WTC11 (cell line): ENCODE data around the gene JADE1. TPM values are rescaled to one million over a fixed set of nuclear protein-coding genes. Genes with fewer than 3 reads are reported as not detected.

Source experiments
- ATAC-seq: fragments of 200-7000 bp; cut with Tn5 transposase; 2 replicates; pipeline ENCODE4 v1.10.0; 2021; ENCODE audit warnings: mild to moderate bottlenecking, moderate library complexity
- CTCF ChIA-PET: fragments of 300-600 bp; sonication (Branson Sonifier 250); formaldehyde crosslinking; loops from one replicate; lab custom pipeline; 2021; ENCODE audit warnings: antibody characterized with exemption; lab: Charles Lee
- POLR2A ChIA-PET: fragments of 350-600 bp; sonication (Branson Sonifier 250); formaldehyde crosslinking; loops from one replicate; lab custom pipeline; 2021; ENCODE audit warnings: antibody characterized with exemption; lab: Charles Lee
- DNase-seq: peaks from one replicate; pipeline ENCODE4 v3.0.0; 2021; ENCODE audit warnings: low spot score
- H3K27ac Mint-ChIP-seq: 2 replicates; pipeline ENCODE4 v1.8.0; 2021; ENCODE audit warnings: mixed read lengths
- H3K27me3 Mint-ChIP-seq: 2 replicates; pipeline ENCODE4 v1.8.0; 2021; ENCODE audit warnings: low read depth, mild to moderate bottlenecking, moderate library complexity, mixed read lengths
- H3K36me3 Mint-ChIP-seq: 2 replicates; pipeline ENCODE4 v1.8.0; 2021; ENCODE audit warnings: mixed read lengths
- H3K4me1 Mint-ChIP-seq: 2 replicates; pipeline ENCODE4 v1.8.0; 2022; ENCODE audit warnings: mixed read lengths
- H3K4me3 Mint-ChIP-seq: 2 replicates; pipeline ENCODE4 v1.8.0; 2021; ENCODE audit warnings: mild to moderate bottlenecking, moderate library complexity, mixed read lengths
- H3K9me3 Mint-ChIP-seq: 2 replicates; pipeline ENCODE4 v1.8.0; 2021; ENCODE audit warnings: mixed read lengths
- CBFB ChIP-seq: sonication (generic); formaldehyde crosslinking; IDR thresholded peaks from 2 replicates; pipeline ENCODE4 v1.8.1; 2022; ENCODE audit warnings: mild to moderate bottlenecking, low read depth, missing genetic modification reagents
- E2F1 ChIP-seq: sonication (generic); formaldehyde crosslinking; IDR thresholded peaks from 2 replicates; pipeline ENCODE4 v1.8.0; 2022; ENCODE audit warnings: mild to moderate bottlenecking, missing genetic modification reagents
- E2F5 ChIP-seq: sonication (generic); formaldehyde crosslinking; IDR thresholded peaks from 2 replicates; pipeline ENCODE4 v1.8.1; 2022; ENCODE audit warnings: mild to moderate bottlenecking, moderate library complexity, missing genetic modification reagents
- ETV6 ChIP-seq: sonication (generic); formaldehyde crosslinking; IDR thresholded peaks from 2 replicates; pipeline ENCODE4 v1.8.1; 2022; ENCODE audit warnings: mild to moderate bottlenecking, missing genetic modification reagents
- FOXK1 ChIP-seq: sonication (generic); formaldehyde crosslinking; IDR thresholded peaks from 2 replicates; pipeline ENCODE4 v1.8.0; 2022; ENCODE audit warnings: mild to moderate bottlenecking, moderate library complexity, missing genetic modification reagents
- FOXP1 ChIP-seq: sonication (generic); formaldehyde crosslinking; IDR thresholded peaks from 2 replicates; pipeline ENCODE4 v1.8.0; 2022; ENCODE audit warnings: missing genetic modification reagents, mild to moderate bottlenecking, moderate library complexity, borderline replicate concordance
- GRHL2 ChIP-seq: fragments of 250-450 bp; sonication (Bioruptor Pico); IDR thresholded peaks from 2 replicates; pipeline ENCODE4 v1.8.0; 2022; ENCODE audit warnings: mild to moderate bottlenecking, moderate library complexity; ENCODE audit not compliant: insufficient replicate concordance, severe bottlenecking
- KAT7 ChIP-seq: sonication (generic); formaldehyde crosslinking; IDR thresholded peaks from 2 replicates; pipeline ENCODE4 v1.8.1; 2023; ENCODE audit warnings: missing genetic modification reagents, mild to moderate bottlenecking, borderline replicate concordance
- OVOL2 ChIP-seq: fragments of 250-450 bp; sonication (Bioruptor Pico); IDR thresholded peaks from 2 replicates; pipeline ENCODE4 v1.9.0; 2021; ENCODE audit warnings: mild to moderate bottlenecking, borderline replicate concordance
- ZNF232 ChIP-seq: sonication (generic); formaldehyde crosslinking; IDR thresholded peaks from 2 replicates; pipeline ENCODE4 v1.8.0; 2022; ENCODE audit warnings: mild to moderate bottlenecking, missing genetic modification reagents
- ZNF396 ChIP-seq: fragments of 250-450 bp; sonication (Bioruptor Pico); IDR thresholded peaks from 2 replicates; pipeline ENCODE4 v1.8.0; 2021; ENCODE audit warnings: mild to moderate bottlenecking, moderate library complexity, borderline replicate concordance
- ZNF425 ChIP-seq: fragments of 250-450 bp; sonication (Bioruptor Pico); conservative IDR thresholded peaks from 2 replicates; pipeline ENCODE4 v1.9.0; 2021; ENCODE audit warnings: mild to moderate bottlenecking
- total RNA-seq: library from RNA; stranded (reverse); gene quantifications from 3 replicates; pipeline ENCODE4 v1.2.3, GENCODE V29; 2021
- TF ChIP-seq, protein P1 (sequence below): sonication (generic); formaldehyde crosslinking; conservative IDR thresholded peaks from 2 replicates; pipeline ENCODE4 v1.8.1; 2022; ENCODE audit warnings: mild to moderate bottlenecking, missing genetic modification reagents
- TF ChIP-seq, protein P2 (sequence below): sonication (generic); formaldehyde crosslinking; IDR thresholded peaks from 2 replicates; pipeline ENCODE4 v1.8.1; 2023; ENCODE audit warnings: mild to moderate bottlenecking, missing genetic modification reagents

JADE1 gene
- total RNA-seq, 1 experiment from 2014 or later = 132 TPM

- peak; percentile 40 for DNase-seq
- Mint-ChIP-seq H3K4me3 (no peak overlapping the region), H3K4me1 (peaks cover 20% of the 10 kb centered on the region), H3K36me3 (no peaks in the 10 kb centered on the region), H3K27ac (no peak overlapping the region), H3K27me3 (no peaks in the 10 kb centered on the region), H3K9me3 (no peaks in the 10 kb centered on the region; the same call in 1 of the 2 replicates)
- POLR2A ChIA-PET = no interaction called here
- no peak for TF ChIP-seq FOXK1 (CRISPR knock-in tag)
- ATAC-seq = peak; percentile 81
- CTCF ChIA-PET = interaction anchor here (0.9 to 1.4 kb wide), 3 partner anchors 19 to 42 kb away, joined by 4 to 5 read pairs (median 4); partner anchors contain the start of gene JADE1
Measured at GRCh38 chr4:128782076-128782715, 27.3 kb upstream of the JADE1 start.

- TF ChIP-seq, protein P1, sequence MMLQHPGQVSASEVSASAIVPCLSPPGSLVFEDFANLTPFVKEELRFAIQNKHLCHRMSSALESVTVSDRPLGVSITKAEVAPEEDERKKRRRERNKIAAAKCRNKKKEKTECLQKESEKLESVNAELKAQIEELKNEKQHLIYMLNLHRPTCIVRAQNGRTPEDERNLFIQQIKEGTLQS (CRISPR knock-in tag) = no peak
- TF ChIP-seq ZNF232 (CRISPR knock-in tag) (no peak), GRHL2 (no peak), CBFB (CRISPR knock-in tag) (no peak), KAT7 (no peak), ZNF396 (CRISPR knock-in tag) (no peak), ETV6 (CRISPR knock-in tag) (no peak), ZNF425 (CRISPR knock-in tag) (no peak), FOXP1 (CRISPR knock-in tag) (no peak), E2F1 (CRISPR knock-in tag) (no peak), E2F5 (CRISPR knock-in tag) (no peak), OVOL2 (no peak)
- TF ChIP-seq, protein P2, sequence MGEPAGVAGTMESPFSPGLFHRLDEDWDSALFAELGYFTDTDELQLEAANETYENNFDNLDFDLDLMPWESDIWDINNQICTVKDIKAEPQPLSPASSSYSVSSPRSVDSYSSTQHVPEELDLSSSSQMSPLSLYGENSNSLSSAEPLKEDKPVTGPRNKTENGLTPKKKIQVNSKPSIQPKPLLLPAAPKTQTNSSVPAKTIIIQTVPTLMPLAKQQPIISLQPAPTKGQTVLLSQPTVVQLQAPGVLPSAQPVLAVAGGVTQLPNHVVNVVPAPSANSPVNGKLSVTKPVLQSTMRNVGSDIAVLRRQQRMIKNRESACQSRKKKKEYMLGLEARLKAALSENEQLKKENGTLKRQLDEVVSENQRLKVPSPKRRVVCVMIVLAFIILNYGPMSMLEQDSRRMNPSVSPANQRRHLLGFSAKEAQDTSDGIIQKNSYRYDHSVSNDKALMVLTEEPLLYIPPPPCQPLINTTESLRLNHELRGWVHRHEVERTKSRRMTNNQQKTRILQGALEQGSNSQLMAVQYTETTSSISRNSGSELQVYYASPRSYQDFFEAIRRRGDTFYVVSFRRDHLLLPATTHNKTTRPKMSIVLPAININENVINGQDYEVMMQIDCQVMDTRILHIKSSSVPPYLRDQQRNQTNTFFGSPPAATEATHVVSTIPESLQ (CRISPR knock-in tag) = no peak
- TF ChIP-seq, all 79 proteins: peak for 0
- Mint-ChIP-seq H3K4me3 (no peak overlapping the region), H3K27me3 (no peaks in the 10 kb centered on the region; the same call in 1 of the 2 replicates), H3K4me1 (peaks cover 26% of the 10 kb centered on the region), H3K27ac (peak overlapping the region; percentile 71), H3K9me3 (no peaks in the 10 kb centered on the region), H3K36me3 (no peaks in the 10 kb centered on the region)
- POLR2A ChIA-PET = interaction anchor here (0.5 to 1.1 kb wide), 2 partner anchors 27 to 29 kb away, joined by 3 read pairs; no protein-coding TSS in a partner anchor
- ATAC-seq (no peak), DNase-seq (no peak)
- CTCF ChIA-PET = interaction anchor here (0.6 to 1.4 kb wide), 5 partner anchors 18 to 133 kb away, joined by 3 to 5 read pairs (median 4); partner anchors contain the start of gene JADE1
Measured at GRCh38 chr4:128782875-128783614, 26.5 kb upstream of the JADE1 start.
